Measurements from ENCODE around the gene GREM2. TPM values are rescaled to one million over a fixed set of nuclear protein-coding genes. Genes with fewer than 3 reads are reported as not detected.

The GREM2 gene
- total and polyA plus RNA-seq, 2 of the 4 experiments (the other 2 are of a cell fraction), result 3.0 to 14.2 TPM

GRCh38 chr1:240613356-240614142, 1.6 kb upstream of the GREM2 start (continued):
- no peak for TF ChIP-seq RCOR1 (IDR thresholded peaks at IDR 0.05; ENCODE audit: insufficient replicate concordance, low read length)

DNA sequence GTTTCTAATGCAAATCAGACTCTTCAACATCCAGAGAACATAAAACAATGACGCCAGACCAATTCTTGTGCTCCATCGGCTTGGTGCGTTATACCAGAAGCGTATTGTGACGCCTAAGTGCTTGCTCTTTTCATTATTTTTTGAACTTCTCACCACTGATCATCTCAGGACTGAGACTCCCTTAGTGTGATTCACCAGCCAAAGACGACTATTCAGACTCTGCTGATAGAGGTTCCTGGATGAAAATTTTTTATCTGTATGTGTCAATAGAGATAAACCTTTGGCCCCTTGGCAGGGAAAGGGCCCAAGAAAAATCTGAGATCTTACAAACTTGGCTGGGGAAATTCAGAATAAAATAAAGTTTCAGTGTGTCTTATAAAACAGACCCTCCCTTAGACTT, 856 bp upstream of the GREM2 start:
- BruUV-seq (replicated peaks), result no TSS peak
- H3K9me1 ChIP-seq (ENCODE audit: insufficient read depth, low read length), result peaks cover 3% of the 10 kb centered on the region; the same call in 1 of the 2 replicates
- TF ChIP-seq CEBPB (IDR thresholded peaks at IDR 0.05; ENCODE audit: low read depth, low read length) (no peak), MAFK (IDR thresholded peaks at IDR 0.05; ENCODE audit: low read depth, low read length) (no peak), RAD21 (IDR thresholded peaks at IDR 0.05; ENCODE audit: low read length) (no peak), FOS (IDR thresholded peaks at IDR 0.05; ENCODE audit: low read depth, low read length) (no peak), RCOR1 (IDR thresholded peaks at IDR 0.05; ENCODE audit: insufficient replicate concordance, low read length) (no peak), ELK1 (IDR thresholded peaks at IDR 0.05; ENCODE audit: borderline replicate concordance, low read depth, low read length) (no peak), CHD1 (IDR thresholded peaks at IDR 0.05; ENCODE audit: low read depth, low read length) (no peak), MAZ (IDR thresholded peaks at IDR 0.05; ENCODE audit: borderline replicate concordance, low read depth, low read length) (no peak)
- TF ChIP-seq, protein P1, sequence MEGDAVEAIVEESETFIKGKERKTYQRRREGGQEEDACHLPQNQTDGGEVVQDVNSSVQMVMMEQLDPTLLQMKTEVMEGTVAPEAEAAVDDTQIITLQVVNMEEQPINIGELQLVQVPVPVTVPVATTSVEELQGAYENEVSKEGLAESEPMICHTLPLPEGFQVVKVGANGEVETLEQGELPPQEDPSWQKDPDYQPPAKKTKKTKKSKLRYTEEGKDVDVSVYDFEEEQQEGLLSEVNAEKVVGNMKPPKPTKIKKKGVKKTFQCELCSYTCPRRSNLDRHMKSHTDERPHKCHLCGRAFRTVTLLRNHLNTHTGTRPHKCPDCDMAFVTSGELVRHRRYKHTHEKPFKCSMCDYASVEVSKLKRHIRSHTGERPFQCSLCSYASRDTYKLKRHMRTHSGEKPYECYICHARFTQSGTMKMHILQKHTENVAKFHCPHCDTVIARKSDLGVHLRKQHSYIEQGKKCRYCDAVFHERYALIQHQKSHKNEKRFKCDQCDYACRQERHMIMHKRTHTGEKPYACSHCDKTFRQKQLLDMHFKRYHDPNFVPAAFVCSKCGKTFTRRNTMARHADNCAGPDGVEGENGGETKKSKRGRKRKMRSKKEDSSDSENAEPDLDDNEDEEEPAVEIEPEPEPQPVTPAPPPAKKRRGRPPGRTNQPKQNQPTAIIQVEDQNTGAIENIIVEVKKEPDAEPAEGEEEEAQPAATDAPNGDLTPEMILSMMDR (conservative IDR thresholded peaks at IDR 0.05; ENCODE audit: low read depth, low read length), result no peak
- H3K4me3 ChIP-seq (ENCODE audit: insufficient read depth, low read depth, low read length), result no peak overlapping the region
- no peak overlapping the region for H3K14ac ChIP-seq (replicated peaks; ENCODE audit: low read depth, low read length)
- no peak overlapping the region for H2BK20ac ChIP-seq (ENCODE audit: low read depth, low read length)
- H3K36me3 ChIP-seq (ENCODE audit: control insufficient read depth, insufficient read depth, low read length), result no peaks in the 10 kb centered on the region
- H3K79me1 ChIP-seq (ENCODE audit: low read depth in 1 of 2, low read length in 2 of 2), result peaks cover 6 to 18% of the 10 kb centered on the region in 2 experiments; a peak in 3 of 4 replicates
- no peak overlapping the region for H4K91ac ChIP-seq (ENCODE audit: insufficient read depth, low read depth, low read length)
- H3K18ac ChIP-seq (ENCODE audit: low read depth, low read length), result no peak overlapping the region
- no peak overlapping the region for H3K23ac ChIP-seq (ENCODE audit: low read depth, low read length)
- POLR2A ChIA-PET (ENCODE audit: unreplicated experiment), result interaction anchor here (0.6 kb wide), 1 partner anchor 25 kb away, joined by 4 read pairs; no protein-coding TSS in a partner anchor
- no peak overlapping the region for H3K27ac ChIP-seq (ENCODE audit: insufficient read depth, low read length)
- in situ Hi-C loops (cut with MboI; ENCODE audit: low sequenced_read_pairs) (loop anchor here (5.0 kb wide), 2 partner anchors 74 to 581 kb away; no protein-coding TSS in a partner anchor), intact Hi-C loops (cut with micrococcal nuclease) (loop anchor here (2.0 to 5.0 kb wide), 5 partner anchors 59 to 586 kb away; no protein-coding TSS in a partner anchor), dilution Hi-C loops (cut with HindIII; ENCODE audit: low sequenced_read_pairs, unreplicated experiment) (no loop called here)
- H2AK9ac ChIP-seq (replicated peaks; ENCODE audit: low read depth, low read length, poor library complexity), result no peak overlapping the region
- no peak overlapping the region for H4K5ac ChIP-seq (ENCODE audit: low read depth, low read length)
- H3K27me3 ChIP-seq (ENCODE audit: control insufficient read depth, insufficient read depth, low read length), result no peaks in the 10 kb centered on the region
- CTCF ChIA-PET, result interaction anchor here (0.6 to 1.6 kb wide), 4 partner anchors 48 to 424 kb away, joined by 3 to 6 read pairs (median 4); no protein-coding TSS in a partner anchor
- peaks cover 7% of the 10 kb centered on the region for H3K4me1 ChIP-seq (ENCODE audit: control insufficient read depth, insufficient read depth, low read length)
- H4K8ac ChIP-seq (ENCODE audit: low read depth in 2 of 2, low read length in 2 of 2), result no peak overlapping the region
- H2AFZ ChIP-seq (replicated peaks; ENCODE audit: low read length, poor library complexity), result no peak overlapping the region
- no peak overlapping the region for H3K56ac ChIP-seq (ENCODE audit: extremely low read depth, insufficient read depth, low read length)
- no peak overlapping the region for H2AK5ac ChIP-seq (ENCODE audit: low read depth, low read length)
- no peaks in the 10 kb centered on the region for H3K9me3 ChIP-seq (ENCODE audit: control insufficient read depth, insufficient read depth, low read length)
- no peaks in the 10 kb centered on the region for H4K20me1 ChIP-seq (ENCODE audit: insufficient read depth, low read length)
- H2BK15ac ChIP-seq (ENCODE audit: low read depth, low read length), result no peak overlapping the region
- no peak for DNase-seq
- peak overlapping the region; percentile 50; the same call in 1 of the 2 replicates for H3K4me2 ChIP-seq (ENCODE audit: low read depth, low read length)
- no peak for ATAC-seq (ENCODE audit: low read depth)
- no peak overlapping the region for H2BK120ac ChIP-seq (ENCODE audit: low read depth, low read length)
- no CpG with 5 or more reads among the region's 6 CpGs for WGBS, 2 experiments (ENCODE audit: extremely low coverage in 2 of 2, insufficient read length in 1 of 2)
- H3K9ac ChIP-seq (ENCODE audit: low read depth, low read length), result no peak overlapping the region
- no peak overlapping the region for H2BK5ac ChIP-seq (ENCODE audit: low read depth, low read length, poor library complexity, severe bottlenecking)
- no peak overlapping the region for H3K4ac ChIP-seq (ENCODE audit: low read depth, low read length)

Measured in IMR-90 (cell line).